Keratinocyte (primary cell): ENCODE results near the gene HBA1. TPM values are rescaled to one million over a fixed set of nuclear protein-coding genes. Genes with fewer than 3 reads are reported as not detected.
"Not testable (repeated sequence)": the region's sequence is repeated elsewhere in the genome, so short reads cannot be mapped to it uniquely, and the experiment has no call there.

ENCODE experiments used
- DNase-seq: peaks from one replicate; pipeline ENCODE4 v3.0.0-alpha.2; 2011; ENCODE audit warnings: low read depth, missing footprints, low spot score
- FAIRE-seq: peaks from 2 replicates; lab custom pipeline; 2011; peaks lifted over from hg19 to GRCh38; lab: Jason Lieb, UNC
- H2AFZ ChIP-seq: 2 replicates; pipeline ENCODE4 v1.6.0; 2012; ENCODE audit warnings: low read length, control low read depth, inconsistent platforms; ENCODE audit not compliant: control insufficient read depth
- H3K27ac ChIP-seq: 2 replicates; pipeline ENCODE4 v1.5.1; 2011; ENCODE audit warnings: low read length; ENCODE audit not compliant: control insufficient read depth, insufficient read depth
- H3K27me3 ChIP-seq: 3 replicates; pipeline ENCODE4 v1.6.0; 2011; ENCODE audit warnings: low read length; ENCODE audit not compliant: control insufficient read depth, insufficient read depth; ENCODE audit errors: extremely low read depth
- H3K36me3 ChIP-seq, 2 experiments: 2 replicates in 1 of 2; 3 replicates in 1 of 2; pipeline ENCODE4 v1.5.1; 2011; ENCODE audit warnings: low read length in 2 of 2, mild to moderate bottlenecking in 1 of 2; ENCODE audit not compliant: control insufficient read depth in 2 of 2, insufficient read depth in 2 of 2; ENCODE audit errors: extremely low read depth in 1 of 2
- H3K4me1 ChIP-seq: 3 replicates; pipeline ENCODE4 v1.5.1; 2011; ENCODE audit warnings: low read length; ENCODE audit not compliant: control insufficient read depth, insufficient read depth; ENCODE audit errors: extremely low read depth
- H3K4me2 ChIP-seq: 3 replicates; pipeline ENCODE4 v1.6.0; 2011; ENCODE audit warnings: low read depth, low read length; ENCODE audit not compliant: control insufficient read depth, insufficient read depth; ENCODE audit errors: extremely low read depth
- H3K4me3 ChIP-seq, 3 experiments: fragments of 200-600 bp in 1 of 3; sonication (generic) in 1 of 3; 2 replicates in 2 of 3; 3 replicates in 1 of 3; pipeline ENCODE4 v1.5.1; 2011 to 2016; ENCODE audit warnings: low read length in 3 of 3, mild to moderate bottlenecking in 3 of 3, control low read depth in 2 of 3, inconsistent platforms in 1 of 3, low read depth in 1 of 3, mixed read lengths in 1 of 3, mixed run types in 1 of 3, moderate library complexity in 1 of 3; ENCODE audit not compliant: control insufficient read depth in 2 of 3, insufficient read depth in 2 of 3; ENCODE audit errors: extremely low read depth in 1 of 3
- H3K79me2 ChIP-seq: 2 replicates; pipeline ENCODE4 v1.6.0; 2012; ENCODE audit warnings: low read length; ENCODE audit not compliant: control insufficient read depth, insufficient read depth
- H3K9ac ChIP-seq: 3 replicates; pipeline ENCODE4 v1.6.0; 2011; ENCODE audit warnings: low read length; ENCODE audit not compliant: control insufficient read depth, insufficient read depth; ENCODE audit errors: extremely low read depth
- H3K9me1 ChIP-seq: 3 replicates; pipeline ENCODE4 v1.6.0; 2011; ENCODE audit warnings: low read length; ENCODE audit not compliant: control insufficient read depth, insufficient read depth; ENCODE audit errors: extremely low read depth
- H3K9me3 ChIP-seq: 2 replicates; pipeline ENCODE4 v1.5.1; 2012; ENCODE audit warnings: low read depth, low read length; ENCODE audit not compliant: control insufficient read depth
- H4K20me1 ChIP-seq: 3 replicates; pipeline ENCODE4 v1.6.0; 2011; ENCODE audit warnings: low read length; ENCODE audit not compliant: control insufficient read depth, insufficient read depth; ENCODE audit errors: extremely low read depth
- EZH2 ChIP-seq: IDR thresholded peaks from one replicate; pipeline ENCODE4 v1.6.1; 2012; ENCODE audit warnings: inconsistent platforms, mild to moderate bottlenecking, low read length, moderate library complexity
- dilution Hi-C: fragments of 300-500 bp; cut with MboI; formaldehyde crosslinking; loops from one replicate; pipeline ENCODE4 v1.7.0; 2020; ENCODE audit warnings: low sequenced_read_pairs; ENCODE audit not compliant: extremely low pct_ligation_motif_present
- polyA plus RNA-seq, 5 experiments: library from polyadenylated mRNA; depleted of rRNA in 3 of 5; stranded (reverse) in 3 of 5; stranded (forward) in 1 of 5; unstranded in 1 of 5; fragments of >200 nt; gene quantifications; 1 replicate in 1 of 5; 2 replicates in 3 of 5; 3 replicates in 1 of 5; pipeline versions ENCODE4 v1.2.1 to v1.2.3, GENCODE V29; 2011 to 2012; ENCODE audit warnings: missing spikeins in 2 of 5, low read depth in 1 of 5, low replicate concordance in 1 of 5
- TF ChIP-seq, protein P1 (sequence below), 3 experiments: IDR thresholded peaks in 1 of 3; conservative IDR thresholded peaks in 1 of 3; optimal IDR thresholded peaks in 1 of 3; 2 replicates in 2 of 3; 3 replicates in 1 of 3; pipeline versions ENCODE3 to v1.5.1; 2011; ENCODE audit warnings: low read length in 3 of 3, mild to moderate bottlenecking in 3 of 3, moderate library complexity in 2 of 3, control low read depth in 1 of 3, inconsistent platforms in 1 of 3; ENCODE audit not compliant: insufficient read depth in 2 of 3; ENCODE audit errors: extremely low read depth in 1 of 3

Gene HBA1
- polyA plus RNA-seq, 1 donor (not counting 4 experiments of a cell fraction or from before 2014, with no cell fraction given), result 0.24 TPM

DNA sequence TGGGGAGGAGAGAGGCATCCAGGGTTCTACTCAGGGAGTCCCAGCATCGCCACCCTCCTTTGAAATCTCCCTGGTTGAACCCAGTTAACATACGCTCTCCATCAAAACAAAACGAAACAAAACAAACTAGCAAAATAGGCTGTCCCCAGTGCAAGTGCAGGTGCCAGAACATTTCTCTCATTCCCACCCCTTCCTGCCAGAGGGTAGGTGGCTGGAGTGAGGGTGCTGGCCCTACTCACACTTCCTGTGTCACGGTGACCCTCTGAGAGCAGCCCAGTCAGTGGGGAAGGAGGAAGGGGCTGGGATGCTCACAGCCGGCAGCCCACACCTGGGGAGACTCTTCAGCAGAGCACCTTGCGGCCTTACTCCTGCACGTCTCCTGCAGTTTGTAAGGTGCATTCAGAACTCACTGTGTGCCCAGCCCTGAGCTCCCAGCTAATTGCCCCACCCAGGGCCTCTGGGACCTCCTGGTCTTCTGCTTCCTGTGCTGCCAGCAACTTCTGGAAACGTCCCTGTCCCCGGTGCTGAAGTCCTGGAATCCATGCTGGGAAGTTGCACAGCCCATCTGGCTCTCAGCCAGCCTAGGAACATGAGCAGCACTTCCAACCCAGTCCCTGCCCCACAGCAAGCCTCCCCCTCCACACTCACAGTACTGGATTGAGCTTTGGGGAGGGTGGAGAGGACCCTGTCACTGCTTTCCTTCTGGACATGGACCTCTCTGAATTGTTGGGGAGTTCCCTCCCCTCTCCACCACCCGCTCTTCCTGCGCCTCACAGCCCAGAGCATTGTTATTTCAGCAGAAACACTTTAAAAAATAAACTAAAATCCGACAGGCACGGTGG is 2.3 kb upstream of the HBA1 start:
- H3K9me3 ChIP-seq, H3K79me2 ChIP-seq, H3K27ac ChIP-seq, H4K20me1 ChIP-seq, H3K4me1 ChIP-seq, H3K4me3 ChIP-seq, H3K9me1 ChIP-seq, DNase-seq, H3K4me2 ChIP-seq, dilution Hi-C loops, H2AFZ ChIP-seq, H3K9ac ChIP-seq, H3K36me3 ChIP-seq, FAIRE-seq: not testable (repeated sequence)
- H3K27me3 ChIP-seq, result peaks cover 48% of the 10 kb centered on the region
- TF ChIP-seq EZH2, result peak; percentile 45

DNA sequence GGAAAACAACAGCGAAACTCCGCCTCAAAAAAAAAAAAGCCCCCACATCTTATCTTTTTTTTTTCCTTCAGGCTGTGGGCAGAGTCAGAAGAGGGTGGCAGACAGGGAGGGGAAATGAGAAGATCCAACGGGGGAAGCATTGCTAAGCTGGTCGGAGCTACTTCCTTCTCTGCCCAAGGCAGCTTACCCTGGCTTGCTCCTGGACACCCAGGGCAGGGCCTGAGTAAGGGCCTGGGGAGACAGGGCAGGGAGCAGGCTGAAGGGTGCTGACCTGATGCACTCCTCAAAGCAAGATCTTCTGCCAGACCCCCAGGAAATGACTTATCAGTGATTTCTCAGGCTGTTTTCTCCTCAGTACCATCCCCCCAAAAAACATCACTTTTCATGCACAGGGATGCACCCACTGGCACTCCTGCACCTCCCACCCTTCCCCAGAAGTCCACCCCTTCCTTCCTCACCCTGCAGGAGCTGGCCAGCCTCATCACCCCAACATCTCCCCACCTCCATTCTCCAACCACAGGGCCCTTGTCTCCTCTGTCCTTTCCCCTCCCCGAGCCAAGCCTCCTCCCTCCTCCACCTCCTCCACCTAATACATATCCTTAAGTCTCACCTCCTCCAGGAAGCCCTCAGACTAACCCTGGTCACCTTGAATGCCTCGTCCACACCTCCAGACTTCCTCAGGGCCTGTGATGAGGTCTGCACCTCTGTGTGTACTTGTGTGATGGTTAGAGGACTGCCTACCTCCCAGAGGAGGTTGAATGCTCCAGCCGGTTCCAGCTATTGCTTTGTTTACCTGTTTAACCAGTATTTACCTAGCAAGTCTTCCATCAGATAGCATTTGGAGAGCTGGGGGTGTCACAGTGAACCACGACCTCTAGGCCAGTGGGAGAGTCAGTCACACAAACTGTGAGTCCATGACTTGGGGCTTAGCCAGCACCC is 1.2 kb upstream of the HBA1 start:
- no peak overlapping the region for H2AFZ ChIP-seq

DNA sequence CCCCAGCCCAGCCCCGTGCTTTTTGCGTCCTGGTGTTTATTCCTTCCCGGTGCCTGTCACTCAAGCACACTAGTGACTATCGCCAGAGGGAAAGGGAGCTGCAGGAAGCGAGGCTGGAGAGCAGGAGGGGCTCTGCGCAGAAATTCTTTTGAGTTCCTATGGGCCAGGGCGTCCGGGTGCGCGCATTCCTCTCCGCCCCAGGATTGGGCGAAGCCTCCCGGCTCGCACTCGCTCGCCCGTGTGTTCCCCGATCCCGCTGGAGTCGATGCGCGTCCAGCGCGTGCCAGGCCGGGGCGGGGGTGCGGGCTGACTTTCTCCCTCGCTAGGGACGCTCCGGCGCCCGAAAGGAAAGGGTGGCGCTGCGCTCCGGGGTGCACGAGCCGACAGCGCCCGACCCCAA is 474 bp upstream of the HBA1 start:
- H3K36me3 ChIP-seq, DNase-seq, FAIRE-seq, H3K9me3 ChIP-seq, H3K4me2 ChIP-seq, dilution Hi-C loops, H4K20me1 ChIP-seq, H2AFZ ChIP-seq, H3K9me1 ChIP-seq, H3K27ac ChIP-seq, H3K9ac ChIP-seq, H3K4me1 ChIP-seq, H3K79me2 ChIP-seq, H3K4me3 ChIP-seq: not testable (repeated sequence)
- peaks cover 66% of the 10 kb centered on the region for H3K27me3 ChIP-seq

More for the DNA sequence above, 1.2 kb upstream of the HBA1 start:
- Histone ChIP-seq H3K36me3 (no peaks in the 10 kb centered on the region), H3K4me2 (no peak overlapping the region), H3K9me1 (no peaks in the 10 kb centered on the region), H3K27me3 (peaks cover 59% of the 10 kb centered on the region), H3K4me1 (no peaks in the 10 kb centered on the region), H3K27ac (no peak overlapping the region), H3K9me3 (no peaks in the 10 kb centered on the region), H4K20me1 (no peaks in the 10 kb centered on the region), H3K4me3 (no peak overlapping the region), H3K79me2 (no peaks in the 10 kb centered on the region), H3K9ac (no peak overlapping the region)
- no peak for FAIRE-seq
- dilution Hi-C loops, result no loop called here
- no peak for TF ChIP-seq EZH2
- TF ChIP-seq, protein P1, sequence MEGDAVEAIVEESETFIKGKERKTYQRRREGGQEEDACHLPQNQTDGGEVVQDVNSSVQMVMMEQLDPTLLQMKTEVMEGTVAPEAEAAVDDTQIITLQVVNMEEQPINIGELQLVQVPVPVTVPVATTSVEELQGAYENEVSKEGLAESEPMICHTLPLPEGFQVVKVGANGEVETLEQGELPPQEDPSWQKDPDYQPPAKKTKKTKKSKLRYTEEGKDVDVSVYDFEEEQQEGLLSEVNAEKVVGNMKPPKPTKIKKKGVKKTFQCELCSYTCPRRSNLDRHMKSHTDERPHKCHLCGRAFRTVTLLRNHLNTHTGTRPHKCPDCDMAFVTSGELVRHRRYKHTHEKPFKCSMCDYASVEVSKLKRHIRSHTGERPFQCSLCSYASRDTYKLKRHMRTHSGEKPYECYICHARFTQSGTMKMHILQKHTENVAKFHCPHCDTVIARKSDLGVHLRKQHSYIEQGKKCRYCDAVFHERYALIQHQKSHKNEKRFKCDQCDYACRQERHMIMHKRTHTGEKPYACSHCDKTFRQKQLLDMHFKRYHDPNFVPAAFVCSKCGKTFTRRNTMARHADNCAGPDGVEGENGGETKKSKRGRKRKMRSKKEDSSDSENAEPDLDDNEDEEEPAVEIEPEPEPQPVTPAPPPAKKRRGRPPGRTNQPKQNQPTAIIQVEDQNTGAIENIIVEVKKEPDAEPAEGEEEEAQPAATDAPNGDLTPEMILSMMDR (optimal IDR thresholded peaks at IDR 0.05 in 1 of 3, IDR thresholded peaks at IDR 0.05 in 1 of 3, conservative IDR thresholded peaks at IDR 0.05 in 1 of 3; ENCODE audit: extremely low read depth in 1 of 3, insufficient read depth in 2 of 3, low read length in 3 of 3), result no peak
- DNase-seq, result no peak
